HFF-Myc (cell line): ENCODE data around the gene EIF2B2.

Experiments used
- DNase-seq: peaks from one replicate; pipeline ENCODE4 v3.0.0-alpha.2; 2011; ENCODE audit warnings: low read depth; ENCODE audit errors: extremely low read depth
- H3K4me3 ChIP-seq: replicated peaks from 2 replicates; pipeline ENCODE4 v1.5.1; 2011; ENCODE audit warnings: low read depth, mild to moderate bottlenecking, control low read depth, low read length
- CTCF ChIP-seq: IDR thresholded peaks from 2 replicates; pipeline ENCODE4 v1.5.1; 2012; ENCODE audit warnings: mild to moderate bottlenecking, low read depth, low read length, control low read depth; ENCODE audit errors: missing control alignments

Gene EIF2B2

DNA sequence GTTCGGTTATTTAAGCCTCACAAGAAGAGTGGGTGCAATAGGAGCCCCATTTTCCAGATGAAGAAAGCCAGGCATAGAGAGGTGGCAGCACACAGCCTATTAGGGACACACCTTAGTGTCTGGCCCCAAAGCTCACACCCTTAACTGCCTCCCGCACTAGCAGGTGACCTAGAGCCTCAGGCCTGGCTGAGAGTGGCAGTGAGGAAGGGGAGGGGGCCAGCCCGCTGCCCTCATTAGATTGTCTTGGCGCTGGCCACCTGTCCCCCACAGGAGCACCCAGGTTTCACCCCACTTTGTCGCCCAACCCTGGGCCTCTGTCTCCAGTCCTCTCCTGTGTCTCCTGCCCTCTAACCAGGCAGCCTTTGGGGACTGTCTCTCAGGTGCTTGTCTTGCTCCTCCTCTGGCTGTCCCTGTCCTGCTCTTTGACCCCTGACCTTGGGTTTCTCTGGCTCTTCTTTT is 28.8 kb upstream of the EIF2B2 start:
- H3K4me3 ChIP-seq, result no peak overlapping the region
- no peak for TF ChIP-seq CTCF

DNA sequence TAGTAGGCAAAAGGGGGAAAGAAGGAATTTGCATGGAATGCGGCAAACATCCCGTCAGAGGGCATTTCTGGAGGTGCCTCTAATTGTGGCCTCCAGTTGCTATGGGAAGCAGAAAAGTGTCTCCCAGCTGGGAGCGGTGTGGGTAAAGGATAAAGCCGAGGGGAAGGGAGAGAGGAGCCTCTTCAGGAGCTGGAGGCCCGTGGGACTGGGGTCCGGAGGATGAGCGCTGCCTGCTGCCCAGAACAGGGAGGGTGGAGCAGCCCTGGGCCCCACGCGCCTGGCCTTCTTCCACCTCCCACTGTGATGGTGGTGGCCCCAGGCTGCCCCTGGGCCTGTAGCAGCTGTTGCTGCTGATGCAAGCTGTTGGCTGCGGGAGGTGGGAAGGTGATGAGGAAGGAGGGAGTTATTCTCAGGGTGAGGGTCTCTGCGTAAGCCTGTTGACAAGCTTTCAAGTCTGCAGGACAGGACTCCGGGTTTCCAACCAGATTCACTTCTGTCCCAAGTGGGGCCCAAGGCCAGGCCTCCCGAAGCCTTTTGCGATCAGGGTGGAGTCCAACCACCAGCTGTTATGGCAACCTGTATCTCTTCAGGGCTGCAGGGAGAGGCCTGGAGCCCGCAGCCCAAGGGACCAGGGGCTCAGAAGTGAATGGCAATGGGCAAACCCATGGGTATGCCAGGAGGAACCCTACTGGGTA is 28.2 kb upstream of the EIF2B2 start:
- DNase-seq, result no peak
- H3K4me3 ChIP-seq, result no peak overlapping the region
- no peak for TF ChIP-seq CTCF

More for the DNA sequence above, 28.8 kb upstream of the EIF2B2 start:
- DNase-seq, result no peak

DNA sequence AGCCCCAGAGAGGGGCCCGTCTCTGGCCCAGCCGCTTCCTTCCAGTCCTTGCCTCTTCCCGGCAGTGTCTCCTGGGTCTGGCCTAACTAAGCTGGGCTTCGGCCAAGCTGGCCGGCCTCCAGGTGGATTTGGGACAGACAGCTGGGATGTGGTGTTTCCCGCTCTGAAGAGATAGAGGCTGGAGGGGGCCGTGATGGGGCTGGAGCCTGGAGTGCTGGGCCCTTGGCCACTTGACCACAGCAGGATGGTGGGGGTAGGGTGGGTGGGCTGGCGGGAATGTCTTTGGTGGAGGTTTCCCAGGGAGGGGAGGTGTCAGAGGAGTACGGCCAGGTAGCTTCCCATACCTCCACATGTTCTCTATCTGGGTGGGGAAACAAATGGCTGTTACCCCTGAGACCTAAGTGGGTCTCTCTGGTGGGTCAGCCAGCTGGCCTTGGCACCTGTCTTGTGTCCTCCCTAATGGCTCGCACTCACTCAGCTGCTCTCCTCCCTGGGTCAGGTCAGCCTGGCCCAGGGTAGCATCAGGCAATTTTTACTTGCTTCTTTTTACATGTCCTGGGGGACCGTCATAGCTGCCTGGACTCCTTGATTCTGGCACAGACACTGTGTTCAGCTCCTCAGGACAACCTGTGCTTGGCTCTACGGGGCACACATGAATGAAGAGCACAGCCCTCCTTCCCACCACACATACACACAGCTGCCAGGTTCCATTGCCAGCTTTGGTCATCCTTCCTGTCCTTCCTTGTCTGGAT is 27.5 kb upstream of the EIF2B2 start:
- H3K4me3 ChIP-seq, result no peak overlapping the region
- TF ChIP-seq CTCF, result no peak
- no peak for DNase-seq

DNA sequence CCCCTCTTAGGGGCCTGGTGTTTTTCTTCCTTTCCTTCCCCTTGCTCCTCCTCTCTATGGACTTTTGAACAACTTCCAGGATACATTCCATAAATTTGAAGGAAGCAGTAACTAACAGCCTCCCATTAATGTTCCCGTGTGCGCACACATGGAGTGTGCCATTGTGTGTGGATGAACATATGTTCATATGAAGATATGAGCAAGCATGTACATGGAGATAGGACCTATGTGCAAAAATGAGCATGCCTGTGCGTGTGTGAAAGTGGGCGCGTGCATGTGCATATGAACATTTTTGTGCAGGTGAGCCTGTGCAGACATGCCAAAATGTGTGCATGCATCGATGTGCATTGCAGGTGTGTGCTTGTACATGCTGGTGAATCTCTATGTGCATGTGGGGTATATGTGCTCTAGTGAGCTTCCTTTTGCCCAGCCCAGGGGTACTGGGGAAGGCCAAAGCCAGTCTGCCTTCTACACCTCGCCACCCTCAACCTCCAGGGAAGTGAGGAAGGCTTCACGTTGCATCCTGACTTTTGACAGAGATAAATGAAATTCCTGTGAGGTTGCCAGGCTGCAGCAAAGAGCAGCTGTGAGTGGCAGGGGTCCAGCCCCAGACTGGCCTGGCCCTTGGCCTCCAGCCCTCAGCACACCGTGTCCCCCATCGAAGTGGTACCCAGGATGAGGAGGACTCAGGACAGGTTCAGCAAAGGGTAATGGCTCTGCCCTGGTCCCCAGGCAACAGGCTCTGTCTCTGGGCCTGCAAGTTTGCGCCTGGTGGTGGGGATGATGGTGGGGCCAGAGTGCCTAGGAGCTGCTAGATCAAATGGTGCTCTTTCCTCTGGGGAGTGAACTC is 26.2 kb upstream of the EIF2B2 start:
- no peak overlapping the region for H3K4me3 ChIP-seq
- no peak for TF ChIP-seq CTCF
- no peak for DNase-seq

GRCh38 chr14:74977164-74977900 is 25.4 kb upstream of the EIF2B2 start:
- no peak for DNase-seq
- no peak for TF ChIP-seq CTCF
- no peak overlapping the region for H3K4me3 ChIP-seq

DNA sequence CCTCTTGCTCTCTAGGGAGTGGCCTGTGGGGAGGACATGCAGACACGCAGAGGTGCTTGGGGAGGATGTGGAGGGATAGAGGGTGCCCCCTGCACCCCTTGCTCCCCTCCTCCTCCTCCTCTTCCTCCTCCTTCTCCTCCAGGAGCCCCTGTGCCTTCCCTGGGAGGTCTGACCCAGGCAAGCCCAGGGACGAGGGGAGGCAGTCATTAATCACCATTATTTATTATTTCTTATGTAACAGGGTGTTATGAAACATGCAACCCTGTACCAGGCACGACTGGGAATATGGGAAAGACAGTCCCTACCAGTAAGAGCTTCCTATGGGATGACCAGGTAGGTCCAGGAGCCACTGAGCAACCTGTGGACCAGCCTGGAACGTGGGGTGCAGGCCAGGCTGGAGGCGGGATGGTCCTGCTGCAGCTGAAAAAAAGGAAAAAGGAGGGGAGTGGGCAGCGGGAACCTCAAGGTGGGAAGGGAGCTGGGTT is 24.8 kb upstream of the EIF2B2 start:
- no peak for DNase-seq
- H3K4me3 ChIP-seq, result no peak overlapping the region
- TF ChIP-seq CTCF, result no peak
